ENCODE data around the gene THRB. TPM values are rescaled to one million over a fixed set of nuclear protein-coding genes. Genes with fewer than 3 reads are reported as not detected.

Gene THRB
- total RNA-seq, 2 experiments from 2014 or later = not detected

DNA sequence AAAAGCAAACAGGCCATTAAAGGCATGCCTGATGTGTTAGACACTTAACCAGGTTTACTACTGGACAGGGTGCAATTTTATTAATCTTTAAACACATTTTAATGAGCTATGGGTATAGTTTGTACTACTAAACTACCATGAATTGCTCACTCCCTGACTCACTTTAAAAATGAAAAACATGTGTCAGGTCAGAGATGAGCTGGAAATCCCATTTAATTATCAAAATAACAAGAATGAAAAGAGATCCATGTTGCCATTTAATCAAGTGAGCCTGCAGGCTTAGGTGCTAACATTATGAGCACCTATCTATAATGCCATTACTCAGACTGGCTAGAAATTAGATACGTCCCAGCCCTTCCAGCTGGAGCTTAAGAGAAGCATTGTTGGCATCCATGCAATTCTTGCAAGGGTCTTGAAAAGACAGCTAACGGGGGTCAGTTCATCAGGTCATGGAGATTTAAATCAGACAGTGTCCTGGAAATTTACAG is 224.4 kb downstream of the THRB start:
- no peaks in the 10 kb centered on the region for H3K9me3 Mint-ChIP-seq
- no peaks in the 10 kb centered on the region for H3K36me3 Mint-ChIP-seq (ENCODE audit: low read depth)
- ChIA-PET CTCF (no interaction called here), POLR2A (no interaction called here)
- no peak for DNase-seq
- H3K27me3 Mint-ChIP-seq = peaks cover 10% of the 10 kb centered on the region
- H3K27ac Mint-ChIP-seq = no peak overlapping the region
- H3K4me1 Mint-ChIP-seq = no peaks in the 10 kb centered on the region
- H3K4me3 Mint-ChIP-seq = no peak overlapping the region

- H3K4me3 Mint-ChIP-seq = no peak overlapping the region
- no peaks in the 10 kb centered on the region for H3K36me3 Mint-ChIP-seq (ENCODE audit: low read depth)
- no peaks in the 10 kb centered on the region for H3K4me1 Mint-ChIP-seq
- H3K9me3 Mint-ChIP-seq = no peaks in the 10 kb centered on the region
- H3K27me3 Mint-ChIP-seq = peaks cover 11% of the 10 kb centered on the region
- no peak overlapping the region for H3K27ac Mint-ChIP-seq
- peak; percentile 19 for DNase-seq
- ChIA-PET CTCF (no interaction called here), POLR2A (no interaction called here)
Measured at GRCh38 chr3:24264748-24265158, 229.9 kb downstream of the THRB start.

- H3K4me3 Mint-ChIP-seq = no peak overlapping the region
- no peak for DNase-seq
- ChIA-PET POLR2A (no interaction called here), CTCF (no interaction called here)
- no peaks in the 10 kb centered on the region for H3K9me3 Mint-ChIP-seq
- no peaks in the 10 kb centered on the region for H3K36me3 Mint-ChIP-seq (ENCODE audit: low read depth)
- no peak overlapping the region for H3K27ac Mint-ChIP-seq
- peaks cover 11% of the 10 kb centered on the region for H3K27me3 Mint-ChIP-seq
- H3K4me1 Mint-ChIP-seq = no peaks in the 10 kb centered on the region
Measured at GRCh38 chr3:24264011-24264410, 230.6 kb downstream of the THRB start.

- Mint-ChIP-seq H3K9me3 (no peaks in the 10 kb centered on the region), H3K4me1 (no peaks in the 10 kb centered on the region), H3K36me3 (ENCODE audit: low read depth) (no peaks in the 10 kb centered on the region), H3K27ac (no peak overlapping the region), H3K4me3 (no peak overlapping the region), H3K27me3 (peaks cover 11% of the 10 kb centered on the region)
- CTCF ChIA-PET = no interaction called here
- DNase-seq = no peak
- POLR2A ChIA-PET = no interaction called here
Measured at GRCh38 chr3:24263069-24263668, 231.5 kb downstream of the THRB start.

GRCh38 chr3:24261521-24261920 is 233.1 kb downstream of the THRB start:
- H3K27me3 Mint-ChIP-seq = peaks cover 6% of the 10 kb centered on the region
- ChIA-PET CTCF (interaction anchor here (0.6 kb wide), 1 partner anchor 88 kb away, joined by 3 read pairs; no protein-coding TSS in a partner anchor), POLR2A (no interaction called here)
- H3K9me3 Mint-ChIP-seq = no peaks in the 10 kb centered on the region
- H3K4me3 Mint-ChIP-seq = no peak overlapping the region
- no peaks in the 10 kb centered on the region for H3K36me3 Mint-ChIP-seq (ENCODE audit: low read depth)
- DNase-seq = no peak
- no peaks in the 10 kb centered on the region for H3K4me1 Mint-ChIP-seq
- no peak overlapping the region for H3K27ac Mint-ChIP-seq

DNA sequence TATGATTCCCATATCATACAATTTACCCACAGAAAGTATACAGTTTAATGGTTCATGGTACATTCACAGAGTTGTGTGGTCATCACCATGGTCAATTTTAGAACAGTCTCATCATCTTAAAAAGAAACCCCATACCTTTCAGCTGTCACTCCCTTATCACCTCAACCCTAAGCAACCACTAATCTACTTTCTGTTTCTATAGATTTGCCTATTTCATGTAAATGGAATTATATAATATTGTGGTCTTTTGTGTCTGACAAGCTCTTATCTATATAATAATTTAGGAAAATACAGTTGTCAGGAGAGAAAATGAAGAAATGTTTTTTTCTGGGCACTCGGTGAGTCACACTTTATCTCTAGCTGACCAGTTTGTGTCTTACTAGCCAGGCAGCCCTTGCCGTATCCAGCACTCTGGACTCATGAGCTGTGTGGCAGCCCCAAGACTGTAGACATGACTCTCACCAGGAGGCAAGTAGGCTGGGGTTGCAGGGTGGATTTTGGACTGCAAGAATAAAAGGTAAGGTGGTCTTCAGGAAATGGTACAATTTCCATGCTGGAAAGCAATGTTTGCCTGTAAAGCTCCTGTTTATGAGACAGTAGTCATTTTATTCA is 234.6 kb downstream of the THRB start:
- Mint-ChIP-seq H3K27me3 (peaks cover 4% of the 10 kb centered on the region), H3K27ac (no peak overlapping the region), H3K4me3 (no peak overlapping the region), H3K36me3 (ENCODE audit: low read depth) (no peaks in the 10 kb centered on the region), H3K9me3 (no peaks in the 10 kb centered on the region), H3K4me1 (no peaks in the 10 kb centered on the region)
- ChIA-PET CTCF (interaction anchor here (1.2 kb wide), 1 partner anchor 11 kb away, joined by 3 read pairs; no protein-coding TSS in a partner anchor), POLR2A (no interaction called here)
- DNase-seq = no peak

DNA sequence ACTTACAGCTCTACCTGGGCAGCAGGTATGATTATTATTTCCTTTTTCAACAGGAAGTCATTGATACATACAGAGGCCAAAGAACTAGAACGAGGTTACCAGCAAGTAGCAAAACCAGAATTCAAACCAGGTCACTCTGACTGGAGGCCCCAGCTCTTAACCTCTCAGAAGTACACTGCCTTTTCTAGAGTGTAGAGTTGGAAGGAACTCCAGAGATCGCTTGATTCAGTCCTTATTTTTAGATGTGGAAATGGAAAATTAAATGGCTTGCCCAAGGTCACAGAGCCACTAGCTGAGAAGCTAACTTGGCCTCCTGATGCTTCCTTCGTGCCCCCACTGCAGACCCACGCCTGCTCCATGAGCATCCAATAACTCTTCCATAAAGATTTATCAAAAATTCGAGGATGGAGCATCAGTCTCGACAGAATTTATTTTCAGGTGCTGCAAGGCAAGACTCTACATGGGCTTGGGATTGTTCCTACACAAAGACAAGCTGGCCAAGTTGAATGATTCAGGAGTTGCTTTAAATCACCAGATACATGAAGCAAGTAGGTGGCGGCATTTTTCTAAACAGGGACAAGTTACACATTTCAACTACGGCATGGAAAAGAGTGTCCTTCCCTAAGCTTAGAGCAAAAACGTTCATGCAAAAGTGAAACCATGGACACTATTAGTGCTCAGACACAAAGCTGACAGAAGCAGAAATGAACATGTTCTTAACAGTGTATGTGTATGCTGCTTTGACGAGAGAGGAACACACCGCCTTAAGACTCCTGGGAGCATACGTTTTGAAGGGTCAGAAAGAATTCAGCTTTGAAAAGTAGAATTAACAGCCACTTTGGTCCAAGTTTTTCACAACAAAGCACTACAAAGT is 235.7 kb downstream of the THRB start:
- ChIA-PET CTCF (interaction anchor here (1.2 kb wide), 1 partner anchor 10 kb away, joined by 3 read pairs; no protein-coding TSS in a partner anchor), POLR2A (no interaction called here)
- Mint-ChIP-seq H3K4me1 (no peaks in the 10 kb centered on the region), H3K4me3 (no peak overlapping the region), H3K36me3 (ENCODE audit: low read depth) (no peaks in the 10 kb centered on the region), H3K9me3 (no peaks in the 10 kb centered on the region), H3K27me3 (no peaks in the 10 kb centered on the region), H3K27ac (no peak overlapping the region)
- DNase-seq = no peak

GRCh38 chr3:24258260-24258659 is 236.4 kb downstream of the THRB start:
- DNase-seq = no peak
- CTCF ChIA-PET = interaction anchor here (1.6 kb wide), 1 partner anchor 9 kb away, joined by 3 read pairs; no protein-coding TSS in a partner anchor
- POLR2A ChIA-PET = no interaction called here
- H3K36me3 Mint-ChIP-seq (ENCODE audit: low read depth) = no peaks in the 10 kb centered on the region
- H3K27ac Mint-ChIP-seq = no peak overlapping the region
- H3K27me3 Mint-ChIP-seq = no peaks in the 10 kb centered on the region
- H3K4me1 Mint-ChIP-seq = no peaks in the 10 kb centered on the region
- no peak overlapping the region for H3K4me3 Mint-ChIP-seq
- H3K9me3 Mint-ChIP-seq = no peaks in the 10 kb centered on the region

DNA sequence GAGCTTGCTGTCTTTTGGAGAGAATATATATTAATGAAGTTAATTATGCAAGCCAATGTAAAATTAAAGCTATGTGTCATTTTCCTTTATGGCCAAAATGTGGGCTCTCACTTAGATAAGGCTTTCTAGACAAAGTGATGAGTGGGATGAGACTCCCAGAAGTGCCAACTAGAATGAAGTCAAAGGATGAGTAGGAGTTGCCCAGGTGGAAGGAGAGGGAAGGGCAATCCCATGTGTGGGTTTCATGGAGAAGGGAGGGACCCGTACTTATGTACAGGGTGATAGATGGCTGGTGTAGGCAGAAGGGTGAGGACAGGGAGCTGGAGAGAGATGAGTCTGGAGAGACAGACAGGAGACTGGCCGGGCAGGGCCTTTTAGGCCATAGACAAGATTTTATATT is 239.2 kb downstream of the THRB start:
- Mint-ChIP-seq H3K4me1 (no peaks in the 10 kb centered on the region), H3K4me3 (no peak overlapping the region), H3K27me3 (peaks cover 4% of the 10 kb centered on the region), H3K9me3 (no peaks in the 10 kb centered on the region), H3K36me3 (ENCODE audit: low read depth) (no peaks in the 10 kb centered on the region), H3K27ac (no peak overlapping the region)
- ChIA-PET CTCF (no interaction called here), POLR2A (no interaction called here)
- no peak for DNase-seq

DNA sequence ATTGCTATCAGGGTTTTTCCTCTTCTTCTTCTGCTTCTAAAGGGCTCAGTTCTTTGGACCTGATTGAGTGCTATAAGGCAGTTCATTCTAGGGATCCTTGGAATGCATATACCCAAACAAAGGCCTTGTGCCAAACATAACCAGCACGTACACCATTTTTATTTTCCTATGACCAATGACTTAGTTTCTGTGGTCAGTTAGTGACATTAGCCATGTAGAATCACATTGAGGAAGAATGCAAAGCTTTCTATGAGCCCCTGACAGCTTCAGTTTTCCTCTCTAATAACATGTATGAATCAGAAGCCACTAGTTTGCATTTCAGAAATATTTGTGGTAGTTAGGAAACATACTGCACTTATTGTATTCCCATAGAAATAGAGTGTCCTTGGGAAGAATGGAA is 240.0 kb downstream of the THRB start:
- H3K36me3 Mint-ChIP-seq (ENCODE audit: low read depth) = no peaks in the 10 kb centered on the region
- ChIA-PET POLR2A (no interaction called here), CTCF (interaction anchor here (0.6 kb wide), 1 partner anchor 15 kb away, joined by 3 read pairs; no protein-coding TSS in a partner anchor)
- H3K4me3 Mint-ChIP-seq = no peak overlapping the region
- H3K27ac Mint-ChIP-seq = no peak overlapping the region
- H3K4me1 Mint-ChIP-seq = no peaks in the 10 kb centered on the region
- no peak for DNase-seq
- peaks cover 4% of the 10 kb centered on the region for H3K27me3 Mint-ChIP-seq
- no peaks in the 10 kb centered on the region for H3K9me3 Mint-ChIP-seq

GRCh38 chr3:24253336-24253735 is 241.3 kb downstream of the THRB start:
- POLR2A ChIA-PET = no interaction called here
- CTCF ChIA-PET = no interaction called here

DNA sequence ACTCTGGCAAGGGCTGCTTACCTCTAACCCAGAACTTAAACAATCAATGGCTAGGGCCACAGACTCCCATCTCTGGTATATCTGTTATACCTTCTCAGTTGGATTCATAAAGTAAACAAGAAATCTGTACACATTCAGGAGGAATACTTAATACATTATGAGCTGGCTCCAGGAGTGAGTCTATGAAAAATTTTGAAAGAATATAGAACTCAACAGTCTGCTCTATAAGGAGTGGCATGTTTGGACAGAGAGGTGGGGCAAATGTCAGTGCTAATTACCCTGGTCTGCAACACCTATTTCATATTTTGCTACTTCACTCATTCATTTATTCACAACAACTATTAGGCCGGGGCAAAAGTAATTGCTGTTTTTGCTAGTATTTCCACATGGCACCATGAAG is 245.1 kb downstream of the THRB start:
- Mint-ChIP-seq H3K4me1 (no peaks in the 10 kb centered on the region), H3K9me3 (no peaks in the 10 kb centered on the region), H3K27ac (no peak overlapping the region), H3K4me3 (no peak overlapping the region), H3K27me3 (peaks cover 15% of the 10 kb centered on the region), H3K36me3 (ENCODE audit: low read depth) (no peaks in the 10 kb centered on the region)
- ChIA-PET CTCF (interaction anchor here (1.5 kb wide), 1 partner anchor 10 kb away, joined by 3 read pairs; no protein-coding TSS in a partner anchor), POLR2A (no interaction called here)
- no peak for DNase-seq

More at GRCh38 chr3:24253336-24253735, 241.3 kb downstream of the THRB start:
- Mint-ChIP-seq H3K4me1 (no peaks in the 10 kb centered on the region), H3K36me3 (ENCODE audit: low read depth) (no peaks in the 10 kb centered on the region), H3K4me3 (no peak overlapping the region), H3K9me3 (no peaks in the 10 kb centered on the region), H3K27me3 (peaks cover 9% of the 10 kb centered on the region), H3K27ac (no peak overlapping the region)
- DNase-seq = no peak

DNA sequence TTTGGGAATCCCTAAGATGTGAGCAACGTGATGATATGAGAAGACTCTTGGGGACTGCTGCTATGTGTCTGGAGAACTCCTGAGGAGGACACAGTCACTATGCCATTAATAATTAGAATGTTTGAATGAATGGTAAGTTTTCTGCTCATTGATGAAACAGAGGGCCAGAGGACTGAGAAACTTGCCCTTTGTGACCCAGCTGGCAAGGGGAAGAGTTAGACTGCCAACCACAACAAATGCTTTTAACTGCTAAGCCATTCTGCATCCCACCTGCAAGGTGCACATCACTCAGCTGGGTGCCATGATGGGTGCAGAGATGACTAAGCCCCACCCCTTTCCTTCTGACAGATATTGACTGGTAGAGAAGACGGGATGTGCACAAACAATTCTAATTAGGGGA is 249.6 kb downstream of the THRB start:
- DNase-seq = no peak
- Mint-ChIP-seq H3K36me3 (ENCODE audit: low read depth) (no peaks in the 10 kb centered on the region), H3K4me1 (no peaks in the 10 kb centered on the region), H3K27me3 (peaks cover 11% of the 10 kb centered on the region), H3K4me3 (no peak overlapping the region), H3K27ac (no peak overlapping the region), H3K9me3 (no peaks in the 10 kb centered on the region)
- ChIA-PET POLR2A (no interaction called here), CTCF (no interaction called here)

Data from activated CD4-positive, alpha-beta T cell treated with anti-CD3 and anti-CD28 coated beads, Interleukin-2, amount 10 ng/mL, durations not matched to agents 7 days and 5 days (primary cell).